Astrocyte (in vitro differentiated cells and primary cell): ENCODE data around the gene OR7A10. TPM values are rescaled to one million over a fixed set of nuclear protein-coding genes. Genes with fewer than 3 reads are reported as not detected.

ENCODE experiments used
- DNase-seq: peaks from one replicate; pipeline ENCODE4 v3.0.0-alpha.2; 2010; ENCODE audit warnings: low read depth
- FAIRE-seq: peaks from 2 replicates; lab custom pipeline; 2011; peaks lifted over from hg19 to GRCh38; lab: Jason Lieb, UNC
- H2AFZ ChIP-seq: 2 replicates; pipeline ENCODE4 v1.6.0; 2012; ENCODE audit warnings: low read depth, low read length, inconsistent platforms
- H3K27ac ChIP-seq: 2 replicates; pipeline ENCODE4 v1.5.1; 2011; ENCODE audit warnings: low read depth, low read length, inconsistent platforms
- H3K27me3 ChIP-seq: 2 replicates; pipeline ENCODE4 v1.6.0; 2011; ENCODE audit warnings: low read length, inconsistent platforms; ENCODE audit not compliant: insufficient read depth
- H3K36me3 ChIP-seq: 2 replicates; pipeline ENCODE4 v1.5.1; 2011; ENCODE audit warnings: low read length, inconsistent platforms; ENCODE audit not compliant: insufficient read depth
- H3K4me1 ChIP-seq: 2 replicates; pipeline ENCODE4 v1.5.1; 2011; ENCODE audit warnings: low read length, inconsistent platforms; ENCODE audit not compliant: insufficient read depth
- H3K4me2 ChIP-seq: 2 replicates; pipeline ENCODE4 v1.6.0; 2012; ENCODE audit warnings: low read length, inconsistent platforms
- H3K4me3 ChIP-seq: 2 replicates; pipeline ENCODE4 v1.5.1; 2011; ENCODE audit warnings: low read depth, mild to moderate bottlenecking, low read length, inconsistent platforms; ENCODE audit not compliant: insufficient read depth
- H3K79me2 ChIP-seq: 2 replicates; pipeline ENCODE4 v1.6.0; 2012; ENCODE audit warnings: mild to moderate bottlenecking, low read length, inconsistent platforms; ENCODE audit not compliant: insufficient read depth
- H3K9ac ChIP-seq: 2 replicates; pipeline ENCODE4 v1.6.0; 2012; ENCODE audit warnings: mild to moderate bottlenecking, low read length, inconsistent platforms
- H3K9me3 ChIP-seq: 2 replicates; pipeline ENCODE4 v1.5.1; 2012; ENCODE audit warnings: low read depth, mild to moderate bottlenecking, low read length, inconsistent platforms; ENCODE audit not compliant: insufficient read depth
- H4K20me1 ChIP-seq: 2 replicates; pipeline ENCODE4 v1.6.0; 2012; ENCODE audit warnings: low read length, inconsistent platforms; ENCODE audit not compliant: insufficient read depth
- H3K27ac Mint-ChIP-seq: one replicate; pipeline ENCODE4 v1.8.0; 2021; ENCODE audit warnings: mild to moderate bottlenecking, mixed read lengths; ENCODE audit not compliant: unreplicated experiment
- H3K27me3 Mint-ChIP-seq: one replicate; pipeline ENCODE4 v1.8.0; 2021; ENCODE audit warnings: low read depth, mixed read lengths; ENCODE audit not compliant: unreplicated experiment
- H3K36me3 Mint-ChIP-seq: one replicate; pipeline ENCODE4 v1.8.0; 2021; ENCODE audit warnings: low read depth, mixed read lengths; ENCODE audit not compliant: unreplicated experiment
- H3K4me1 Mint-ChIP-seq: one replicate; pipeline ENCODE4 v1.8.0; 2021; ENCODE audit warnings: low read depth, mixed read lengths; ENCODE audit not compliant: unreplicated experiment
- H3K4me3 Mint-ChIP-seq: one replicate; pipeline ENCODE4 v1.8.0; 2021; ENCODE audit warnings: mild to moderate bottlenecking, moderate library complexity, mixed read lengths; ENCODE audit not compliant: unreplicated experiment
- H3K9me3 Mint-ChIP-seq: one replicate; pipeline ENCODE4 v1.8.0; 2021; ENCODE audit warnings: mild to moderate bottlenecking, mixed read lengths; ENCODE audit not compliant: unreplicated experiment
- EZH2 ChIP-seq: IDR thresholded peaks from 2 replicates; pipeline ENCODE4 v1.6.1; 2012; ENCODE audit warnings: mild to moderate bottlenecking, low read length, inconsistent platforms; ENCODE audit not compliant: insufficient read depth
- total RNA-seq: library from RNA; stranded (reverse); gene quantifications from 2 replicates; pipeline ENCODE4 v1.2.1, GENCODE V29; 2021
- TF ChIP-seq, protein P1 (sequence below): IDR thresholded peaks from 2 replicates; pipeline ENCODE4 v1.5.1; 2011; ENCODE audit warnings: low read depth, mild to moderate bottlenecking, inconsistent platforms, low read length, moderate library complexity; ENCODE audit not compliant: insufficient read depth

The OR7A10 gene
- total RNA-seq, 1 donor from 2014 or later, result not detected

DNA sequence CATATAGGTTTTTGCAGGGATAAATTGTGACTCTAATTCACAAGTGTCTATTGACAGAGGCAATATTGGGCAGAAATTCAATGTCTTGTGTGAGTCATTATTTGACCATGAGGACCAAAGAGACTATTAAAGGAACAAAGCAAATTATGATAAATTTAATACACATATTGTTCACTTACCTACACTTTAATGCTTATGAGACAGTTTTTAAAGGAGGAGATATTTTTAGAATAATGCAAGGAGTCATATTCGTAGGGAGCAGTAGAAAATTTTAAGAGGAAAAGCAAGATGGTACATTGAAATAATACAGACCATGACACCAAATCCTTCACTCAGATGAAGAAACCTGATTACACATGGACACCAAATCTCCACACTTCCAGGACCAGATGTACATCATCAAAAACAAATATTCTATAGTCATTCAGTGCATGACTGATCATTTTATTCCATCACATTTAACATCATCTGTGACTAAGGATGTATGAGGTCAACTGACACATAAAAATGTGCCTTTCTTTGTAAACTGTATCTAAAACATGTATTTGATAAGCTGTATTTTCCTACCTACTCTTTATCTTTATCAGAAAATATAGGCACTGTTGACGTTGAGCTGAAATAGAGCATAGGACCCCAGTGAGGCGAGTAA lies 41.4 kb upstream of the OR7A10 start:
- Histone ChIP-seq H3K4me2 (no peak overlapping the region), H3K4me1 (no peaks in the 10 kb centered on the region), H4K20me1 (no peaks in the 10 kb centered on the region), H3K9me3 (no peaks in the 10 kb centered on the region), H3K36me3 (no peaks in the 10 kb centered on the region), H3K9ac (no peak overlapping the region), H3K27ac (no peak overlapping the region), H3K27me3 (no peaks in the 10 kb centered on the region), H2AFZ (no peak overlapping the region), H3K79me2 (no peaks in the 10 kb centered on the region), H3K4me3 (no peak overlapping the region)
- Mint-ChIP-seq H3K27me3 (peaks cover 8% of the 10 kb centered on the region), H3K27ac (no peak overlapping the region), H3K9me3 (no peaks in the 10 kb centered on the region), H3K4me3 (no peak overlapping the region), H3K36me3 (no peaks in the 10 kb centered on the region), H3K4me1 (no peaks in the 10 kb centered on the region)
- no peak for TF ChIP-seq EZH2
- TF ChIP-seq, protein P1, sequence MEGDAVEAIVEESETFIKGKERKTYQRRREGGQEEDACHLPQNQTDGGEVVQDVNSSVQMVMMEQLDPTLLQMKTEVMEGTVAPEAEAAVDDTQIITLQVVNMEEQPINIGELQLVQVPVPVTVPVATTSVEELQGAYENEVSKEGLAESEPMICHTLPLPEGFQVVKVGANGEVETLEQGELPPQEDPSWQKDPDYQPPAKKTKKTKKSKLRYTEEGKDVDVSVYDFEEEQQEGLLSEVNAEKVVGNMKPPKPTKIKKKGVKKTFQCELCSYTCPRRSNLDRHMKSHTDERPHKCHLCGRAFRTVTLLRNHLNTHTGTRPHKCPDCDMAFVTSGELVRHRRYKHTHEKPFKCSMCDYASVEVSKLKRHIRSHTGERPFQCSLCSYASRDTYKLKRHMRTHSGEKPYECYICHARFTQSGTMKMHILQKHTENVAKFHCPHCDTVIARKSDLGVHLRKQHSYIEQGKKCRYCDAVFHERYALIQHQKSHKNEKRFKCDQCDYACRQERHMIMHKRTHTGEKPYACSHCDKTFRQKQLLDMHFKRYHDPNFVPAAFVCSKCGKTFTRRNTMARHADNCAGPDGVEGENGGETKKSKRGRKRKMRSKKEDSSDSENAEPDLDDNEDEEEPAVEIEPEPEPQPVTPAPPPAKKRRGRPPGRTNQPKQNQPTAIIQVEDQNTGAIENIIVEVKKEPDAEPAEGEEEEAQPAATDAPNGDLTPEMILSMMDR, result no peak
- FAIRE-seq (no peak), DNase-seq (no peak)

DNA sequence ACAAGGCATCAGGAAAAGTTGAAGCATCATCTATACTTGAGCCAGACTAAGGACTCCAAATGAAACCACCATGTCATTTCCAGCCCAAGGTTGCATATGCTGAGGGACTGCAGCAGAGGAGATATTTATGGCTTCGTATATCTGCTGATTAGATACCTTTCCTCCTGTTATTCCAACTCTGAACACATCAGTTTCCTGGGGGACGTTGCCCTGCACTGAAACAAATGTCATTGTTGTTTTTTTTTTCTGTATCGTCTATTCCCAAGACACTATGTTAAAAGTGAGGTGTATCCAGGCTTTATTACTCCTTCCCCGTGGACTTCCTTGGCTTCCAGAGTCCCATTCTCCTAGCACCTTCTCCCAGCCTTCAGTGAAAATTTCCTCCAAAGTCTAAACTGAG lies 37.3 kb upstream of the OR7A10 start, which contains the start of gene OR7A17:
Gene OR7A17, minus strand, starts transcription at position 101 of the 400 bp plus-strand sequence. CDS start 4,777 bp downstream, outside the sequence.
- Histone ChIP-seq H3K36me3 (no peaks in the 10 kb centered on the region), H2AFZ (no peak within 1 kb of the TSS), H3K4me1 (no peaks in the 10 kb centered on the region), H3K9ac (no peak within 1 kb of the TSS), H3K27me3 (no peaks in the 10 kb centered on the region), H3K9me3 (no peaks in the 10 kb centered on the region), H3K27ac (no peak within 1 kb of the TSS), H3K79me2 (no peaks in the 10 kb centered on the region), H3K4me2 (no peak within 1 kb of the TSS), H3K4me3 (no peak within 1 kb of the TSS), H4K20me1 (no peaks in the 10 kb centered on the region)
- TF ChIP-seq, protein P1, result no peak
- TF ChIP-seq EZH2, result no peak
- no peaks in the 10 kb centered on the region for H3K4me1 Mint-ChIP-seq
- FAIRE-seq (no peak), DNase-seq (no peak)
- H3K27me3 Mint-ChIP-seq, result peaks cover 9% of the 10 kb centered on the region
- no peaks in the 10 kb centered on the region for H3K36me3 Mint-ChIP-seq
- H3K4me3 Mint-ChIP-seq, result no peak within 1 kb of the TSS
- no peak within 1 kb of the TSS for H3K27ac Mint-ChIP-seq
- H3K9me3 Mint-ChIP-seq, result no peaks in the 10 kb centered on the region

DNA sequence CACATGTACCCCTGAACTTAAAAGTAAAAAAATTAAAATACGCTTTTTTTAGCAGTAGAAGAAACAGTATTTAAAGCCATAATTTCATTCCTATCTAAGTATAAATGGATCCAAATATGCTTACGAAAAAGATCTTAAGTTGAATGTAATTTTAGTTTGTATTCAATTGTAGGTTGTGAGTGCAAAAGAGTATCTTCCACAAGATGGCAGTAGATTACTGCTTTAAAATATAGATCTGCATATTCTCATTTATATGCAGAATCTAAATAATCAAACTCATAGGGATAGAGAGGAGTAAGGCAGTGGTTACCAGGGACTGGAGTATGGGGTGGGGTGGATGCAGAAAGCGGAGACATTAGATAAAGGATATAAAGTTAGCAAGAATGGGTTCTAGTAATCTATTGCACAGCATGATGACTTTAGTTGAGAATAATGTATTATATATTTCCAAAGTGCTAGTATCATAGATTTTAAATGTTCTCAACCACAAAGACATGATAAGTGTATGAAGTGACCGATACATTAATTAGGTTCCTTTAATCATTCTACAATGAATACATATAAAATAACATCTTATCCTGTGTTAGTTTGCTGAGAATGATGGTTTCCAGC lies 23.0 kb upstream of the OR7A10 start:
- FAIRE-seq (no peak), DNase-seq (no peak)
- Mint-ChIP-seq H3K9me3 (no peaks in the 10 kb centered on the region), H3K4me1 (no peaks in the 10 kb centered on the region), H3K36me3 (no peaks in the 10 kb centered on the region), H3K4me3 (no peak overlapping the region), H3K27me3 (no peaks in the 10 kb centered on the region), H3K27ac (no peak overlapping the region)
- no peaks in the 10 kb centered on the region for H3K4me1 ChIP-seq
- H3K36me3 ChIP-seq, result no peaks in the 10 kb centered on the region
- H3K27ac ChIP-seq, result no peak overlapping the region
- no peaks in the 10 kb centered on the region for H3K79me2 ChIP-seq
- no peaks in the 10 kb centered on the region for H3K27me3 ChIP-seq
- no peaks in the 10 kb centered on the region for H3K9me3 ChIP-seq
- no peak overlapping the region for H3K4me3 ChIP-seq
- no peak overlapping the region for H2AFZ ChIP-seq
- no peaks in the 10 kb centered on the region for H4K20me1 ChIP-seq
- H3K4me2 ChIP-seq, result no peak overlapping the region
- TF ChIP-seq, protein P1, result peak; percentile 23
- no peak for TF ChIP-seq EZH2
- no peak overlapping the region for H3K9ac ChIP-seq
